HepG2 (cell line): ENCODE results near the gene RPL18. TPM values are rescaled to one million over a fixed set of nuclear protein-coding genes. Genes with fewer than 3 reads are reported as not detected.

ENCODE experiments used
- BORCS8-MEF2B ChIP-seq: sonication (generic); formaldehyde crosslinking; IDR thresholded peaks from 2 replicates; pipeline ENCODE4 v1.8.0; 2022; ENCODE audit warnings: mild to moderate bottlenecking, missing genetic modification reagents
- CCAR2 ChIP-seq: fragments of 200-400 bp; formaldehyde crosslinking; optimal IDR thresholded peaks from 2 replicates; pipeline ENCODE3; 2018; ENCODE audit warnings: low read depth, mild to moderate bottlenecking, low read length, moderate library complexity
- E2F2 ChIP-seq: sonication (generic); formaldehyde crosslinking; IDR thresholded peaks from 2 replicates; pipeline ENCODE4 v1.4.0; 2020; ENCODE audit warnings: missing genetic modification reagents, borderline replicate concordance
- FOXJ3 ChIP-seq: sonication (generic); formaldehyde crosslinking; IDR thresholded peaks from 2 replicates; pipeline ENCODE4 v1.4.0; 2020; ENCODE audit warnings: missing genetic modification reagents, mild to moderate bottlenecking, borderline replicate concordance
- KDM5A ChIP-seq: fragments of 200-600 bp; sonication (generic); IDR thresholded peaks from 2 replicates; pipeline ENCODE4 v1.7.0; 2018; ENCODE audit warnings: antibody characterized with exemption, mild to moderate bottlenecking, low read length, borderline replicate concordance
- MAFF ChIP-seq: IDR thresholded peaks from 2 replicates; pipeline ENCODE4 v1.6.1; 2011; ENCODE audit warnings: low read depth, low read length, improper control_type of control experiment
- SIN3A ChIP-seq: IDR thresholded peaks from 2 replicates; pipeline ENCODE4 v1.6.1; 2011; ENCODE audit warnings: low read depth, mild to moderate bottlenecking, control low read depth, low read length, borderline replicate concordance
- SKI ChIP-seq: fragments of 450-650 bp; IDR thresholded peaks from one replicate; pipeline ENCODE4 v1.6.1; 2018; ENCODE audit warnings: mild to moderate bottlenecking; ENCODE audit not compliant: partially characterized antibody
- SP5 ChIP-seq: IDR thresholded peaks from 2 replicates; pipeline ENCODE4 v1.6.1; 2016; ENCODE audit warnings: low read depth, borderline replicate concordance
- THAP8 ChIP-seq: sonication (generic); formaldehyde crosslinking; IDR thresholded peaks from 2 replicates; pipeline ENCODE4 v1.5.1; 2020; ENCODE audit warnings: missing genetic modification reagents, mild to moderate bottlenecking, borderline replicate concordance
- THAP9 ChIP-seq: sonication (generic); formaldehyde crosslinking; IDR thresholded peaks from 2 replicates; pipeline ENCODE4; 2020; ENCODE audit warnings: missing genetic modification reagents, mild to moderate bottlenecking, borderline replicate concordance
- TRIM22 ChIP-seq: fragments of 450-650 bp; IDR thresholded peaks from 2 replicates; pipeline ENCODE4 v1.6.1; 2017
- XRCC5 ChIP-seq: fragments of 200-400 bp; formaldehyde crosslinking; optimal IDR thresholded peaks from 2 replicates; pipeline ENCODE3; 2017; ENCODE audit warnings: mild to moderate bottlenecking, low read length
- ZBTB39 ChIP-seq: sonication (generic); formaldehyde crosslinking; IDR thresholded peaks from 2 replicates; pipeline ENCODE4 v1.5.0; 2020; ENCODE audit warnings: missing genetic modification reagents
- ZC3H4 ChIP-seq: sonication (generic); formaldehyde crosslinking; IDR thresholded peaks from 2 replicates; pipeline ENCODE4 v1.4.0; 2020; ENCODE audit warnings: missing genetic modification reagents, borderline replicate concordance
- ZFX ChIP-seq: sonication (generic); formaldehyde crosslinking; IDR thresholded peaks from 2 replicates; pipeline ENCODE4 v1.4.0; 2020; ENCODE audit warnings: mild to moderate bottlenecking, low read depth, missing genetic modification reagents, moderate library complexity
- ZNF234 ChIP-seq: sonication (generic); formaldehyde crosslinking; conservative IDR thresholded peaks from 2 replicates; pipeline ENCODE4 v1.5.1; 2020; ENCODE audit warnings: mild to moderate bottlenecking, missing genetic modification reagents
- ZNF253 ChIP-seq: sonication (generic); formaldehyde crosslinking; IDR thresholded peaks from 2 replicates; pipeline ENCODE4 v1.8.0; 2022; ENCODE audit warnings: mild to moderate bottlenecking, missing genetic modification reagents, borderline replicate concordance
- ZNF34 ChIP-seq: sonication (generic); formaldehyde crosslinking; IDR thresholded peaks from 2 replicates; pipeline ENCODE4 v1.4.0; 2020; ENCODE audit warnings: mild to moderate bottlenecking, missing genetic modification reagents, borderline replicate concordance
- ZNF577 ChIP-seq: sonication (generic); formaldehyde crosslinking; IDR thresholded peaks from 2 replicates; pipeline ENCODE4 v1.4.0; 2020; ENCODE audit warnings: mild to moderate bottlenecking, low read depth, missing genetic modification reagents, borderline replicate concordance
- ZNF674 ChIP-seq: sonication (generic); formaldehyde crosslinking; IDR thresholded peaks from 2 replicates; pipeline ENCODE4 v1.5.0; 2020; ENCODE audit warnings: low read depth, mild to moderate bottlenecking, missing genetic modification reagents
- ZSCAN20 ChIP-seq: sonication (generic); formaldehyde crosslinking; IDR thresholded peaks from 2 replicates; pipeline ENCODE4 v1.4.0; 2020; ENCODE audit warnings: missing genetic modification reagents, mild to moderate bottlenecking, borderline replicate concordance
- polyA plus RNA-seq, 8 experiments: library from polyadenylated mRNA; depleted of rRNA in 3 of 8; stranded (reverse) in 7 of 8; unstranded in 1 of 8; fragments of >200 nt; fragmentation: Illumina TruSeq in 4 of 8; extraction: Trizol in 4 of 8; gene quantifications; 2 replicates each; pipeline versions ENCODE4 v1.2.1 to v1.2.3, GENCODE V29; 2011 to 2016; ENCODE audit warnings: low read depth in 4 of 8, missing spikeins in 1 of 8, mixed read lengths in 1 of 8; ENCODE audit not compliant: insufficient read depth in 1 of 8
- total RNA-seq, 5 experiments: library from RNA; depleted of rRNA; stranded (reverse); fragments of >200 nt; fragmentation: Illumina TruSeq; extraction: Trizol; gene quantifications; 2 replicates each; pipeline ENCODE4 v1.2.3, GENCODE V29; 2016; ENCODE audit warnings: low read depth in 1 of 5

Gene RPL18
- total and polyA plus RNA-seq, 2 of the 13 experiments (the other 11 are each of a cell fraction or from before 2014, with no cell fraction given): 1,485 to 1,639 TPM

GRCh38 chr19:48637449-48637947 lies 18.5 kb upstream of the RPL18 start (continued):
- TF ChIP-seq E2F2 (CRISPR knock-in tag) (no peak), KDM5A (no peak), THAP8 (CRISPR knock-in tag) (no peak), ZNF253 (CRISPR knock-in tag) (no peak), CCAR2 (no peak), TRIM22 (no peak), ZNF577 (0 out of 2 replicates have a peak, but pooled peaks have one; percentile 85), BORCS8-MEF2B (CRISPR knock-in tag) (peak; percentile 77), ZBTB39 (CRISPR knock-in tag) (0 out of 2 replicates have a peak, but pooled peaks have one; percentile 27), ZSCAN20 (no peak), SIN3A (0 out of 2 replicates have a peak, but pooled peaks have one; percentile 18), ZNF674 (CRISPR knock-in tag) (no peak), ZNF34 (CRISPR knock-in tag) (0 out of 2 replicates have a peak, but pooled peaks have one; percentile 37), ZFX (no peak), ZNF234 (no peak; the same call in 1 of the 2 replicates), ZC3H4 (no peak), SP5 (CRISPR knock-in tag) (peak; percentile 75), XRCC5 (no peak), THAP9 (peak; percentile 90; the same call in 1 of the 2 replicates), SKI (peak; percentile 44), FOXJ3 (no peak), MAFF (no peak)
